ENCODE results near the gene FRMD1.

Gene FRMD1

DNA sequence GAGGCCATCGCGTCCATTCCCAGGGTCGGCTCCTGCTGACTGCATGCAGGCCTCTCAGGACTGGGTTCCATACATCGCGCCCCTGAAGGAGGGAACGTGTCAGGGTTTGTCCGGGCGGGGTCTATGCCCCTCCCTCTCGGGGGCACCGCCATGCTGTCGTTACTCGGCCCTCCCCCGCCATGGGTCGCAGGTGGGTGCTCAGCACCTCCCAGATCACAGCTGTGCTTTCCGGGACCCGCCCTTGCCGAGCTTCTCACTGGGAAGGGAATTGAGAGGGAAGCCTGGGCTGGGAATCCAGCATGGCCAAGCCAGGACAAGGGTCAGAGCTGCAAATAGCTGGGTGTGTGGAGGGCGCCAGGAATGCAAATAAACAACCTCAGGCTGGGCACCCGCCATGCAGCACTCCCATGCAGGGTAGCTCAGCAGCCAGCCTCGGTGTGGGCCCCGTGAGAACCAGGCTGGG, at the start of gene FRMD1:
FRMD1 (minus strand) TSS at position 270 of the 463 bp plus-strand sequence; CDS start at position 152, 118 bp downstream.
- DNase-seq, result no peak

DNA sequence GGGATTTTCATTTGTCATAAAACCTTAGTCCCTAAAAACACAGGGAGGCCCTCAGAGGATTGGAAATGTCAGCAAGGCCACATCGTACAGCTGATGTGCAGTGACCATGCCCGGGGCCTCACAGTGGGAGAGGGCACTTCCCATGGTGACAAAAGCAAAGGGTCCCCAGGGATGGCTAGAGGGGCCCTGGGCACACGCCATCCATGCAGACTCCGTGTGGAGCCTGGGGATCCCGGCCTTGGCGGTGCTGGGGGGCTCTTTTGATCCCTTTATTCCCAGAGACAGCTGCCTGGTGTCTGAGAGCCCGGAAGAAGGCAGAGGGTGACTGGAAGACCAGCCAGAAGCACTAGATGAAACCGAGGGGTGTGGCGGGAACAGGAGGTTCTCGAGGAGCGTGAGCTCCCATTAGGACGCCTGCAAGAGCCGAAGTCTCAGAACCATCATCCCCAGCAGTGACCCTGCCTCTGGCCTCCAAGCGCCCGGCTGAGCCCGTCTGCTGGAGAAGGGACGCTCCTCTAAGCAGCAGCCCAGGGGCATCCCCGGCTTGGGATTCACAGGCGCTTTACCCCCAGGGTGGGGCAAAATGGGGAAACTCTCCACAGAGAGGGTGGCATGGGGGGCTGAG, 49.1 kb upstream of the FRMD1 start:
- DNase-seq, result no peak

DNA sequence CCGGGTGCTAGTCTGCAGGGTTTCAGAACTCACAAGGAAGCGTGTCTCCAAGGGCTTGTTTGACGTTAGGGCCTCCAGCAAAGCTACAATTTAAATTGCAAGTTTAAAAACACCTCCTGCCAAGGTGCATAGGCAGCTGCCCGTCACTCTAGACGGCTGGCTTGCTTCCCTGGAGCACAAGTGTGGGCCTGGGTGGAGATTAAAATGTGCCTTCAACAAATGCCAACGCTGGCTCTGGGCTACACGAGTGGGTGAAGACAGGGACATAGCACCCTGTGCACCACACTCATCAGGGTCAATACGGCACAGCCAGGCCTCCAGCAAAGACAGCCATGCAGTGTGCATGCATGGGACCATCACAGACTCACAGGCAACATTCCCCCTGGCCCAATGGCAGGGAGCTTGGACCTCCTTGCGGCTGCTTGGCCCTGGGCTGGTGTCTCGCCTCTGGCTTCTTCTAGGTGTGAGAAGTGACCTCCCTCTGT, 48.4 kb upstream of the FRMD1 start:
- DNase-seq, result no peak

DNA sequence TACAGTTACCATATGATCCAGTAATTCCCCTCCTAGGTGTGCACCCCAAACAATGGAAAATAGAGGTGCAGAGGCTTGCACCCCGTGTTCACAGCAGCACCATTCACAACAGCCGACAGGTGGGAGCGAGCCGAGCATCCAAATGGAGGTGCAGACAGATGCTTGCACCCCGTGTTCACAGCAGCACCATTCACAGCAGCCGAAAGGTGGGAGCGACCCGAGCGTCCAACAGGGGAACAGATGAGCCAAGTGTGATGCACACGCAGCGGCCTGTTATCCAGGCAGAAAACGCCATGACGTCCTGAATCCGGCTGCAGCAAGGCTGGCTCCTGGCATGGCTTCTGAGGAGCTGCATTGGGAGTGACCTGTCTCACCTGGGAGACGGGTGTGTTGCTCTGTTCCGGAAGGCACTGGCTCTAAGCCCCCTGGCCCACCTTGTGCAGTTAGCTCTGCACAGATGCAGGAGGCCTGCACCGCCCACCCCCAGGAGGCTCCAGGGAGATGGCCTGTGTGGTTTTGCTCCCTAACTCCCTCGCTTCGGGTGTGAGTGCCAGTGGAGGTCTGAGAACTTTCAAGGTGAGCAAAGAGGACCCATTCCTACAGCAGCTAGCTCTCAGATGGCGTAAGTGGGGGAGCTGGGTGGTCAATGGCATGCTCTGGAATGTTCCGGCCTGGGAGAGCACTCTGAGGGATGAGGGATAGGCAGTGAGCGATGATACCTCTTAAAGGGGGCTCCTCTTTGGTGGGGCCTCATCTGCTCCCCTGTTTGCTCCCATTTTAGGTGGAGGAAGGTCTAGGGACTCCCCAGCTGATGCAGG, 47.8 kb upstream of the FRMD1 start:
- DNase-seq, result no peak

- DNase-seq, result no peak
These were observed 46.5 kb upstream of the FRMD1 start for GRCh38 chr6:168125429-168126001.

DNA sequence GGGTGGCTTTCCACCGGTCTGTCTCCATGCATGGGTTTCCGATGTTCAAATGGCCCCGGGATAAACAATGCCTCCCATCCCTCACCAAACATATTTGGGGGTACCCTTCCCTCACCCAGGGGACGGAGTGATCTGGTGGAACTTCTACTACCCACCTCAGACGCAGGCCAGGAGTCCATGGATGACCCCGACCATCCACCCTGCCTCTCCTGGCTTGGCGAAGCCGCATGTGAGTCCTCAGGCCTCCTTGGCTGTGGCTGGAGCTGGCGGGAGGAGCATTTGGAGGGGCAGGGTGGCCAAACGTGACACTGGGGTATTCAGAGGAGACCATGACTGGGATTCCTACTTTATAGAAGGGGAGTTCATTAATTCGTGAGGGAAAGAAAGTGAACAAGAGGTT, 45.9 kb upstream of the FRMD1 start:
- no peak for DNase-seq

- no peak for DNase-seq
These were observed 45.1 kb upstream of the FRMD1 start for GRCh38 chr6:168124158-168124557.

GRCh38 chr6:168123165-168123911, 44.3 kb upstream of the FRMD1 start:
- no peak for DNase-seq

DNA sequence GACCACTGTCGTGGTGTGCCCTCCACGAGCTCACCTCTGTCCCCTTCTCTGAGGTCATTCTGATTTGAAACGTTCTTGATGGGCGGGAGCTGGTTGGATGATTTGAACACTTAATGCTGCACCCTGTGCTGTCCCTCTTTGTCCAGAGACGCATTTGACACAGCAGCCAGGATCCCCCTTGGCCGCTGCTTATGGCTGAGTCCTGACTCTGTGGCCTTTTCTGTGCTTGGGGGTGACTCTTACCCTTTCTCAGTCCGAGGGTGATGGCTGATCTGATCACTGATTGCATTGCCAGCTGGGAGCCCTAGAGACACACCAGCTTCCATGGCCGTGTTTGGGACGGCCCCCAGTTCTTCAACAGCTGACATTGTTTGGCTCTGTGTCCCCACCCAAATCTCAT, 43.5 kb upstream of the FRMD1 start:
- DNase-seq, result no peak

DNA sequence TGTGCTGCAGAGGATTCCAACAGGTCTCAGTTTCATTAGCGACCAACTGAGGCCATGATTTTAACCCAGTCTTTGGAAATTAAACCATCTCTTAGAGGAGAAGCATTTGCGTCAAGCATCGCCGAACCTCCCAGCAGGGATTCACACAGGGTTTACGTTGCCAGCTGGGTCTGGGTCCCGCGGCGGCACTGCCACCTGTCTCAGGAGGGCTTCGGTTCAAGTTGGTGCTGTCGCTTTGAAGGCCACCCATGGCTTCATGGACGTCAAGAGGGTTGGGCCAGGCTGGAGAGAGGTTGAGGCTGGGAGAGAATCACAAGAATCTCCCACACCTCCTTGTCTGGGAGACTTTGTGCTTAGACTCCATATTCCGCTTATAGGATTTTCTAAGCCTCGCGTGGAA, 43.0 kb upstream of the FRMD1 start:
- no peak for DNase-seq

- no peak for DNase-seq
These were observed 42.3 kb upstream of the FRMD1 start for GRCh38 chr6:168121303-168121665.

GRCh38 chr6:168120390-168121302, 41.6 kb upstream of the FRMD1 start:
- DNase-seq, result no peak

DNA sequence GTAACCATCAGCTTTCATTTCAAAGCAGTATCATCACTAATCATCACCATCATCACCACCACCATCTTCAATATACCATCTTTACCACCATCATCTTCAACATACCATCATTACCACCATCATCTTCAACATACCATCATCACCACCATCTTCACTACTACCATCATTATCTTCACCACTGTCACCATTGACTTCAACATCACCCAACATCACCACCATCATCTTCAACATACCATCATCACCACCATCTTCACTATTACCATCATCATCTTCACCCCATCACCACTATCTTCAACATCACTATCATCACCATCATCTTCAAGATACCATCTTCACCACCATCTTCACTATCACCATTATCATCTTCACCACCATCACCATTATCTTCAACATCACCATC, 40.5 kb upstream of the FRMD1 start:
- no peak for DNase-seq

DNA sequence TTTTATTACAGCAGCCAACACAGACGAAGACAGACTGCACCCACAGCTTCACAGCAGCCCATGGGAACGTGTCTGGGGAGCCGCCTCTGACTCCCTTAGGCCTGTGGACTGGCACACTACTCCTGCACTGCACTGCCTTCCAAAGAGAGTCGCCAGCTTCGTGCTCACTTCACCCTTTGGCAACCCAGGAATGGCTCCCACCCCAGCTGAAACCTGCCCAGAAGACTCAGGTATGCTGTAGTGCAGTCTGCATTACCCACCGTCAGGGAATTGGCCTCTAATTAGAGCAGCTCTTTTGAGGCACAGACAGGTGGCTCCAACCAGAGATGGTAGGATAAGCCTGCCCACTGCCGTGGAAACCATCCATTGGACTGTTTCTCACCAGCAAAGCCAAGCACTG, 39.9 kb upstream of the FRMD1 start:
- no peak for DNase-seq

DNA sequence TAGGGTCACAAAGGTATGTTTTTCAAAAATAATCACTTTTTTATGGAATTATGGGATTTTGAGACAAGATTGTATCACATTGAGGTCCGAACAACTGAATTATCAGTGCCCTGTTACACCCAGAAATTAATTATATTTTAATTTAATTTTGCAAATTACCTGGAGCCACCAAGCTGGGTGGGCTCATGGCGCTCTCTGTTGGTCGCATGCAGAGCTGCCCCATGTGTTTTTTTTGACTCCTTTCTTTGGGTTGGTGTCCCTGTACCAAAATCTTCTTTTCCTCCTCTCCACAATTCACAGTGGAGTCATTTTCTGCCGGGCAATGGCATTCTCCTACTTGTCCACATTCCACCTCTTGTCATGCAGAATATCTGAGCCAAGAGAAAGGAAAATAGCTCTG, 38.9 kb upstream of the FRMD1 start:
- no peak for DNase-seq

DNA sequence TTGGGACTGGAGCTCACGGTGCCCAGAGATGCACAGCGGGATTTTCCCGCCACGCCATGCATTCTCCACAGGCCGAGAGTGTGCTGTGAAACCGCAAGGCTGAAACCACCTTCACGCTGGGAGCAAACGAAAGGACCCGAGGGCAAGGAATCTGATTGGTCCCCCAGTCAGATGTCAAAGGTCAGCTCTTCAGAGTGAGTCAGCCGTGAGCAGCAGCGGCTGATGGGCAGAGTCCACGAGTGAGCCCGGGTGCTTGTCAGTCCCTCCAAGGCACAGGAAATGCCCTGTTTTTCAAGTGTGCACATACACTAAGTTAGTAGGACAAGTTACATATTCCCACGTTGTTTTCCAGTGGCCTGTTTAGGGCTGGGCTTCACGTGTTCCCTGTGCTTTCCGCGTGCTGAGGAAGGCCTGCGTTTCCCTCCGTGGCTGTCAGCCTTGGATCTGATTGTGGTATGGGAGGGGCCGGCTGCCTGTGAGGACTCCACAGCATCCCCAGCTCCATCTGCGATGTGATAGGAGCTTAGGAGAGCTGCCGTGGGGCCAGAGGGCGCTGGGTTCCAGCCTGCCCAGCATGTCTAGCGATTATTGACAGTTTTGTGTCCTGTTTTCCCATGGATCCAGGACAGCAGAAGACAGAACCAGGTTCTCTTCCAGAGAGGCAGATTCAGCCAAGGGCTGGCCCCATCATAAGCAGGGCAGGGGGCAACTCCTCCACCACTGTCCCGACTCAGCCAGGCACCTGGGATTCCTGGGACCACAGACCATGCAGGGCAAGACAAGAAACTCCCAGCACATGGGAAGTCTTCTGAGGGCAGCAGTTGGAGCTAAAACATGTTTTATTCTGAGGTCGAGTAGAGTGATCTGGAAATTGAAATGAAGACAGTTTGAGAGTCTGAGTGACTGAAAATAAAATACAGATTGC, 38.2 kb upstream of the FRMD1 start:
- no peak for DNase-seq

- no peak for DNase-seq
These were observed 37.5 kb upstream of the FRMD1 start for GRCh38 chr6:168116438-168116974.

DNA sequence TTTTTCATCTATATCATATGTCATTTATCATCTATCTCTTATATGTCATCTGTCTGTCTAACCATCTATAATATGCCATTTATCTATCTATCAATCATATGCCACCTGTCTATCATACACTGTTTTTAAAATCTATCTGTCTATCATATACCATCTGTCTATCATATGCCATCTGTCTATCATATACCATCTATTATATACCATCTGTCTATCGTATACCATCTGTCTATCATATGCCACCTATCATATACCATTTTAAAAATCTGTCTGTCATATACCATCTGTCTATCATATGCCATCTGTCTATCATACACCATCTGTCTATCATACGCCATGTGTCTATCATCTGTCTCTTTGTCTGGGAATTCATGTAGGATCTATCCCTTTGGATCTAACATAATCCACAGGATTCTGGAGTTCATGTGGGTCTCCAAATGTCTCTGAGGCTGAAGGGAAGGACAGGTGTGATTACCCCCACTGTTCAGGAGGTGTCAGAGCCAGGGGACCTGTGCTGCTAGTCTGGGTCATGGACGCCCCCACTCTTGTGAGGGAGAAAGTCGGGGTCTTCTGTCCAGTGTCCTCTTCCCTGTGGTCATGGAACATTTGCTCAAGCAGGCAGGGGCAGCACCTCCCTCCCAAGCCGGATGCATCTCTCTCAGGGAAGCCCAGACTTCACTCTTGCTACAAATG, 36.9 kb upstream of the FRMD1 start:
- DNase-seq, result no peak

DNA sequence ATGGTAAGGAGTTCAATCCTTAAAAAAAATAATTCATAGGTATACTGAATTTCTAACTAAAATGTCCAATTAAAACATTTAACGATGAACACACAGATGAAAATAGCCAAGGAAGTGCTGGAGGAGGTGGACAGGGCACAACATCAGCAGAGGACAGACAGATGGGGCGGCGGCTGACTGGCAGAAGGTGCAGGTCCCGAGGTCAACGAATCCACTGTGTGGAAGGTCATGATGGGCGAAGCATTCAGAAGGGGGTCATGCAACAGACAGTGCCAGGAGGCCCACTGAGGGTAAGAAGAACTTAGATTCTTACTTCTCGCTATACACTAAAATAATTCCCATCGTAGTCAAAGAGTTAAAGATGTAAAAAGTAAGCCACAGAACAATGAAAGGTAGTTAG, 34.2 kb upstream of the FRMD1 start:
- no peak for DNase-seq

GRCh38 chr6:168111911-168112310, 32.9 kb upstream of the FRMD1 start:
- DNase-seq, result no peak

Data from NCI-H510A (cell line).